NCI-H187 (cell line): ENCODE data around the gene MOB2.

Source experiments
- DNase-seq, 2 experiments: peaks; one replicate each; lab custom pipeline; 2025; lab: John Stamatoyannopoulos, UW

MOB2 gene

DNA sequence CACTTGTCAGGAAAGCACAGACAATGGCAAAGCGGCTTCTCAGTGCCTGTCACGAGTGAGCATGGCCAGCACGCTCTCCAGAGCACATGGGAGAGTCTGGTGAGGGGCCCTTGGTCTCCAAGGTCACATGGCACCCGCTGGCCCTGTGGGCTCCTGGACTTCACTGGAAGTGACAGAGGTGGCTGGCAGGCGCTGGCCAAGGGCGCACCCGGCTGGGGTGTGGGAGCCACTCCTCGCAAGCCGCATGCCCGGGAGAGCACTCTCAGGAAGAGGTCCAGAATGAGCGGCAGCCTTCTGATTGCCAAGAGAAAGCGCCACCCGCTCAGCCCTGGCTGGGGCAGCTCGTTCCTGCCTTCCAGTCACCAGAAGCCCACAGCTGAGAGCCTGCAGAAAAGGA, 17.1 kb upstream of the MOB2 start:
- no peak for DNase-seq

DNA sequence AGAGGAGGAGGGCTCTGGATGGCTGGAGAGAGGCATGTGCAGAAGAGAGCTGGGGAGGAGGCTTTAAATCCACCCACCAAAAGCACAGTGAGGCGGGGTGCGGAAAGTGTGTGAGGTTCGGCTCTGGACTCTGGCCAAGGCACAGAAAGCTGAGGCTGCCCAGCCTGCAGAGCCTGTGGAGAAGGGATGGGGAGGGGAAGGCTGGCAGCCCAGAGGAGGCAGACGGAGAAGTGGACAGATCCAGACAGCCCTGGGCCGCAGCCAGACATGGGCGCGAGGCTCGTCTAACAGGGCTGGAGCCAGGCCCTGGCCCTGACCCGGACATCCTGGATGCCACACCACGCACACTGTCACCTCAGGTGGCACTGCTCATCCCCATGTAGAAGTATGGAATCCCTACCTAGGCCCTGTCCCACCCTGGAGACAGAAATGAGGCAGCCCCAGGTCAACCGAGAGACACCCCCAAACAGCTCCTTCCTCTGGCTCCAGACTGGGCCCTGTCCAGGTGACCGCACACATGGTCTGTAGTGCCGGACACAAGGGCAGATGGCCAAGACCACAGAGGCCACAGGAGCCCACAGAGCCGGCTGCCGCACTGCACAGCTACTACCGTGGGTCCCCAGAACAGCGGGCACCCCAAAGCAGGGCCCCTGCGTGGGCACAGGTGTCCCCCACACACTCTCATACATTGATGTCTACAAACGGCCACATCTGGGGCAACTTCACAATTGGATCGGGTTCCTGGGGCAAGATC, 16.6 kb upstream of the MOB2 start:
- no peak for DNase-seq

DNA sequence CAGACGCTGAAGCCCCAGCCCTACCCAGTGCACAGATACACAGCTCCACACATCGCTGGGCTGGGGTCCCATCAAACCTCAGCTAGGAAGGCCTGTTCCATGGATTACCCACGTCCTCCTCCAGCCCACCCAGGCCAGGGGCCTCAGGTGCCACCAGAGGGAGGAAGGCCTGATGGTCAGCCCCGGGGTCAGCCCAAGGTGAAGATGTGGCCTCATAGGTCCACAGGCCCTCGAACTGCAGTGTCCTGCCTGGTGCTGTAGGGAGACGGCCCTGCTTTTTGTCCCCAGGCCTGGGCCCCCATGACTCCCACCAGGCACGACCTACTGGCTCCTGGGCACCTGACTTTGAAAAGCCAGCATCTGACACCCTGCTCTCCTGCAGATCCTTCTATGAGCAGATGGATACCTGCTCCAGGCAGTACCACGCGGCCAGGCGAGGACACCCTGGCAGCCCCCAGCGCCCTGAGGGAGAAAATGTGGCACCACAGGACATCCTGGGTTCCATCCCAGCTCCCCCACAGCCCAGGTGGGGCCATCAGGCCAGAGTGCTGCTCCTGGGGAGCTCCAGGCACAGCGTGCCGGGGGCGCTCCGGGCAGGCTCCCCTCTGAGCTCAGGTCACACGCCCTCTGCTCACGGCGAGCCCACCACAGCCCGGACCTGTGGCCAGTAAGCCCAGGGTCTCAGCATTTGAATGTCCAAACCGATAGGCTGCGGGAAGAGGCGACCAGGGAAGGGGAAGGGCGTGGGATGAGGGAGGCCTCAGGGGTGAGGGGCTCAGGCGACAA, 15.8 kb upstream of the MOB2 start:
- DNase-seq = no peak

DNA sequence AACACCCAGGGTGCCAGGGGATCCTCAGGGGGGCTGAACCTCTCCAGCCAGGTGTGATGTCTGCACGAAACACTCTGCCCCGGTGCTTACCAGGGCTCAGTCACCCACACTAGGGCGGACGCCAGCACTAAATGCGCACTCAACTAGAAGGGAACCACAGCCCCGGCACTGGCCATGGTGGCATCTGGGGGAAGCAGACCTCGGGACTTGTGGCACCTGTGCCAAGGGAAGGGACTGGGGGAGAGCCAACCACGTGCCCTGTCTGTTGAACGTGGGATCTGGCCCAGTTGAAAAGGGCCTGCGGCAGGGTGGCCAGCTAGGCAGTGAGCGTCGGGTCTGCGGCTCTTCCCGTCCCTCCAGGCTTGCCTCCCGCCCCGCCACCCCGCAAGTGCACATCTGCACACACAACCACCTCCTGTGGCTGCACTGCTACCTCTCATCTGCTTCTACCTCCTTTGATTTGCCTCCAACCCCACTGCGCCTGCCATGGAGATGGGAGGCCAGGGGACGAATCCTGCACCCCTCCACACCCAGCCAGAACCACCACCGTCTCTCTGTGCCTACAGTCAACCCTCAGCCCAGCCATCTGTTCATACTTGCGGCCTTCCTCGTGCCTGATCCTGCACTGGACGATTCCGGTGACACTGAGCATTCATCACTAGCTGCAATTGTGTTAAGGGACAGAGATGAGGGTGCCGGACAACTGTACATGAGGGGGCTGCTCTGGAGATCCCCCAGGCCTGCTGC, 15.0 kb upstream of the MOB2 start:
- no peak for DNase-seq

DNA sequence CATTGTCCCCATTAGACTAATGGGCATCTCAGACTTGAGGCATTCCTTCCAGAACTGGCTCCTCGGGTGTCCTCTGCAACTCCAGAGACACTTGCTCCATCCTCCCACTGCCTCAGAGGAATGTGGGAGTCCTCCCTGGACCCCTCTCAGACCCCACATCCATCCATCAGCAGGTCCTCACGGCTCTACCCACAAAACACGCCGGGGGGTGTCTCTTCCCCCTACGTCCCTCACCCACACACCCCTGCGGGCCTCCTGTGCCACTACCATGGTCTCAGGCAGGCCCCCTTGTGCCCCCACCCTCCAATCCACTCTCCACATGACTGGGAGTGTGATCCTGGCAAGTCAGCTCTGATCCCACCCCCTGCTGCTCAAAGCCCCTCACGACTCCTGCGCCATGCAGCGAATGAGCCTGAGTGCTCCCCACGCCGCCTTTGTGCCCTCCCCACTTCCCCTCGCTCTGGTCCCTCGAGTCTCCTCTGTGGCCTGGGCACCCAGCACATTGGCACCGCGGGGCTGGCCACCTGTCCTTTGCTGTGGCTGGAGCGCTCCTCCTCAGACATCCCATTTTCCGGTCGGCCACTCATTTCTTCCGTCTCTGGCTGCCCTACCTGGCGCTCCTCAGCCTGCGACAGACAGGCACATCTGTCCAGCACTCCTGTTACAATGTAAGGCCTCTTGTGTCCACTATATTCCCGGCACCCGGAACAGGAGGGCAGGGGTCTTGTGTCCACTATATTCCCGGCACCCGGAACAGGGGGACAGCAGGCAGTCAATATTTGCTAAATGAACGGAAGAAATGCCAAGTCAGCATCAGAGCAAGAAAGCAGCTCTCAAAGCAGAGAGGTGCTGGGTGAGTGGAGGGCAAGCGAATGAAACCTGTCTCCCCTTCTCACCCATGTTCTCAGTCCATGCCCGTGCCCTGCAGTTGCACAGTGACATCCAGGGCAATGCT, 14.2 kb upstream of the MOB2 start:
- no peak for DNase-seq

DNA sequence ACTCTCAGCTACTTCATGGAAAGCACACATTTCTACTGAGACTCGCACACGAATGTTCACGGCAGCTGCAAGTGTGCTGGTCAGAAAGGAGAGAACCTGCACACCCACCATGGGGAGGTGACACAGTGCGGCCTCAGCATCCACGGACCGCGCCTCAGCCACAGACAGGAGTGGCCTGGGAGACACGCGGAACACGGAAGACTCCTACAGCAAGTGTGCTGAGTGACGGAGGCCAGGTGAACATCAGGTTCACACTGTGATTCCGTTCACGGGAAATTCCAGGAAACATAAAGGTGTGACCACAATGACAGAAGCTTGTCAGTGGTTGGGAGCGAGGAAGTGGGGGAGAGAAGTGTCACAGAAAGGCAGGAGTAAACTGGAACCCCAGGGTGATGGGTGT, 13.3 kb upstream of the MOB2 start:
- no peak for DNase-seq

DNA sequence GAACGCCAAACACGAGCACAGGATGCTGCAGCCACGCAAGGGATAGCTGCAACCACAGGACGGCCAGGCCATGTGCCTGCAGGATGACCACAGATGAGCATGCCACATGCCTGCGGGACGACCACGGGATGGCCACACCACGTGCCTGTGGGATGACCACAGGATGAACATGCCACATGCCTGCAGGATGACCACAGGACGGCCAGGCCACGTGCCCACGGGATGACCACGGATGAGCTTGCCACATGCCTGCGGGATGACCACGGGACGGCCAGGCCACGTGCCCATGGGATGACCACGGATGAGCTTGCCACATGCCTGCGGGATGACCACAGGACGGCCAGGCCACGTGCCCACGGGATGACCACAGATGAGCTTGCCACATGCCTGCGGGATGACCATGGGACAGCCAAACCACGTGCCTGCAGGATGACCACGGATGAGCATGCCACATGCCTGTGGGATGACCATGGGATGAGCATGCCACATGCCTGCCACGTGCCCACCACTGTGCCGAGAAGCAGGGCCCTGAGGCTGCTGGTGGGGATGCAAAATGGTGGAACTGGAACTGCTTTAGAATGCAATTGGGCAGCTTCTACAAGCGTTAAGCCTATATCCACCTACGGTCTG, 12.8 kb upstream of the MOB2 start:
- DNase-seq = no peak

DNA sequence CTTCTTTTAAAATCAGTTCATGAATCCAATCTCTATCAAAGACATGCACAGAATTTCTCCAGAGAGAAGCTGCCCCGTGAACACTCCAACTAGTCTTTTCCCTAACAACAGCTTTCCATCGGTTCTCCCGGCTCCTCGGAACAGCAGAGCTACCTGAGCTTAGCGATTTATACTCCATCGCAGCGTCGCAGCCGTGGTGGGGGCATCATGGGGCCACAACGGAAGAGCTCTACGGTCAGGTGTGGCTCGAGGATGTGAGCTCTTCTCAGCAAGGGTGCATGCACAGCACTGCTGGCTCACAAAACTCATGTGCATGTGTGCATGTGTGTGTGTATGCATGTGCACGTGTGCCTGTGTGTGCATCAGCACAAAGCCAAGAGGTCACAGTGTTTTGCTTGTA, 11.7 kb upstream of the MOB2 start:
- DNase-seq = no peak

DNA sequence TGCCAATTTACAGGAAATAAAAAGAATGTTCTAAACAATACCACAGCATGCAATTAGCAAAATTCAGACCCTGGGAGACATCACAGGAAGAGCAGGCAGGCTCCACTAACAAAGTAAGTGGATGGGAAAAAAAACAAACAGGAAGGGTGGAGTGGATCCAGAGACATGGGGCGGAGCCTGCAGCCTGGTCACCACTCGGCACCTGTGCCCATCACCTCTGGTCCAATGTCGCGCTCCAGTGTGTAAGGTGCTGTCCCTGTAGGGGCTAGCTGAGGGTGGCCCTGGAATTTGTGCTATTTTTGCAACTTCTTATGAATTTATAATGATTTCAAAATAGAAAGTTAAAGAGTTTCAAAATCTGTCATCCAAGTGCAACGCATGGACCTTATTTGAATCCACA, 11.0 kb upstream of the MOB2 start:
- DNase-seq = no peak

DNA sequence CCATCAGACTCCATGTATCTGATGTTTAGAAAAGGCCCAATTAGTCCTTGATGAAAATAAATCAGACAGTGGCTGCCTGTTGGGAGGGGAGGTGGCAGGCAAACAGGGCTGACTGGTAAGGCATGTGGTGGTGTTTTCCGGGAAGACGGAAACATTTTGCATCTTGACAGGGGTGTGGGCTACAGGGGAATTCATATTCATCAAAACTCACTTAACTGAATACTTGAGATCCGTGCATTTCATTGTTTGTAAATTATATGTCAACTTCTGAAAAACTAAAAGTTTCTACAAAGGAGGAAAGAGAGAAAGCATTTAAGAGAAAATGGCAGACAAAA, 10.1 kb upstream of the MOB2 start:
- no peak for DNase-seq

DNA sequence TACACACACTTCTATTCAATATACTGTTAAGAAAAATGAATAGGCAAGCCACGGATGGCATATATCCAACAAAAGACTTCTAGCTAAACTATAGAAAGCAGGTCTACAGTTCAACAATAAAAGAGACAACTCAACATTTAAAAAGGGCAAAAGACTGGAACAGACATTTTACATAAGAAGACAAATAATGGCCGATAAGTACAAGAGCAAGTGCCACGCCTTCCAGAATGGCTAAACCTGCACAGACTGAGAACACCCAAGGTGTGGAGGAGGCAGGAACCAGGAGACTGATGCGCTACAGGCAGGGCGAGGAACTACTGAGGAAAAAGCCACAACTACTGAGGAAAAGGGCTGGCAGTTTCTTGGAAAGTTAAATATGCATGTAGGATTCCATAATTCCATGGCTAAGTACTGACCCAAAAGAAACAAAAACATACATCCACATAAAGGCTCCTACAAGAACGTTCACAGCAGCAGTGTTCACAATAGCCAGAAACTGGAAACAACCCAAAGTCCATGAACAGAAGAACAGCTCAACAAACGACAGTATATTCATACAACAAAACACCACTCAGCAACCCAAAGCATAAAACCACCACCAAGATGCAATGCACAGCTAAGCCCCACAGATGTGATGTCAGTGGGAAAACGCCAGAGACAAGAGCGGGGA, 9.6 kb upstream of the MOB2 start:
- DNase-seq = no peak

DNA sequence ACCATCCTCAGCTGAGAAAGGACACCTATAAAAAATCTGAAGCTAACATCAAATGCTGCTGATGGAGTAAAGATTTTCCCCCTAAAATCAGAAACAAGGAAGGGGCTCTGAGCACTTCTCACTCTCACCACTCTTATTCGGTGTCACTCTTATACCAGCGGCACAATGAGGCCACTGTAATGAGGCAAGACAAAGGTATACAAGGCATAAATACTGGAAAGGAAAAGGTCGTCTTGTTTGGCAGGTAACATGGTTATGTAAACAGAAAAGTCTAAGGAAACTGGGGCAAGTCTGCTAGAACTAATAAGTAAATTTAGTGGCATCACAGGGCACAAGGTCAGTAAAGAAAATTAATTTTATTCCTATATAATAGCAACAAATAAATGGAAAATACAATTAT, 8.1 kb upstream of the MOB2 start:
- no peak for DNase-seq

DNA sequence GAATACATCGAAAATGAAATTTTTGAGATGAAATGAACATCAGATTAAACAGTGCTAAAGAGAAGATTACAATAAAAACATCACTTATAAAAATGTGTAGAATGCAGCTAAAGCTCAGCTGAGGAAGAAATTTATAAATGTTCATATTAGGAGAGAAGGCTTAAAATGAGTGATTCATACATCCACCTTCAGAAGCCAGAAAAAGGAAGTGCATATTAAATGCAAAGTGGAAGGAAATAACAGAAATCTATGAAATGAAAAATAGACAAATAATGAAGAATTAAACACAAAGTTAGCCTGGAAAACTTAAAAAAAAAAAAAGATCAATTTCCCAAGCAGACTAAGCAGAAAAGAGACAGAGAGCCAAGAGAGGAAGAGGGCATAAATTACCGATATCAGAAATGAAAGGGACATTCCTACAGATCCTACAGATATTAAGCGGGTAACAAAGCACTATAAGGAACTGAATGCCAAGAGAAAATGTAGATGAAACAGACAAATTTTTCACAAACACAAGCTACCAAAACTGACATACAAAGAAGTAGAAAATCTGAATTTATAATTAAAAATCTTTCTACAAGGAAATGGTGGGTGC, 7.2 kb upstream of the MOB2 start:
- no peak for DNase-seq

DNA sequence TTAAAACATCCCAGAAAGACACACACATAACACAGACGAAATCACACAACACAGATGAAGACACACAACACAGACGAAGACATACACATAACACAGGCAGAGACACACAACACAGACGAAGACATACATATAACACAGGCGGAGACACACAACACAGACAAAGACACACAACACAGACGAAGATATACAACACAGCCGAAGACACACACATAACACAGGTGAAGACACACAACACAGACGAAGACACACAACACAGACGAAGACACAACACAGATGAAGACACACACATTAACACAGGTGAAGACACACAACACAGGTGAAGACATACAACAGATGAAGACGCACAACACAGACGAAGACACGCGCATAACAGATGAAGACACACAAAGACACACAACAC, 4.8 kb upstream of the MOB2 start:
- DNase-seq = no peak

DNA sequence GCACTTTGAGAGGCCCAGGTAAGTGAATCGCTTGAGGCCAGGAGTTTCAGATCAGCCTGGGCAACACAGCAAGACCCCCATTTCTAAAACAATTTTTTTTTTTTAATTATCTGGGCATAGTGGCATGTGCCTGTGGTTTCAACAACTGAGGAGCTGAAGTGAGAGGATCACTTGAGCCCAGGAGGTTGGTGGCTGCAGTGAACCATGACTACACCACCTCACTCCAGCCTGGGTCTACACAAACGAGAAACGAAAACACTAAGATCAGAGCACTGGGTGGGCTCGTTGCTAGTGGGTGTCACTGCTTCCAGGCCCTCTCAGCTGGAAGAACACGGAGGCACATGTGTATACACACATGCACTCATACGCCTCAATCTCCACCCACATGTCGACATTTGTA, 4.1 kb upstream of the MOB2 start:
- DNase-seq = no peak

DNA sequence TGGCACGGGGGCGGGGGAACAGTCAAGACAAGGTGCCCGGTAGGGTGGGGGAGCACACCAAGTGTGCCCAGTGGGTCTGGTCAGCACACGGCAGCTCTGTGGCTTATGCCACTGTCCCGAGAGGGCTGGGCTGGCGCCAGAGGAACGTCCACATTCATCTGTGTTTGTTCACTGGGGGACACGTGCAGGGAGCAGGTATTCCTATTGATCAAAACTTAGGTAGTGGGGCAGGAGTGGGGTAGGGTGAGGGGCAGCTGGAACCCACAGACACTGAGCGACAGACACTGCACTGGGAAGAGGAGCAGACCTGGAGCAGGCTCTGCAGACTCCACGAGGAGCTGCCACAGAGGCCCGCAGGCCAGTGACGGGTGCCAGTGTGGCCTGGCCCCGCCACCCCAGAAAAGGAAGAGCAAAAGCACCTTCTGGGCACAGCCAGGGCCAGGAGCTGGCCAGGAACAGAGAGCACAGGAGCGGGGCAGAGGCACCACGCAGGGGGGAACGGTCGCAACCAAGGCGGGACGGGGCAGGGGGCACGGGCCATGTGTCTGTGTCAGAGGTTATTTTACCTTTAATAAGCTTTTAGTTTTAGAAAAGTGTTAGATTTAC, 2.1 kb upstream of the MOB2 start:
- no peak for DNase-seq

DNA sequence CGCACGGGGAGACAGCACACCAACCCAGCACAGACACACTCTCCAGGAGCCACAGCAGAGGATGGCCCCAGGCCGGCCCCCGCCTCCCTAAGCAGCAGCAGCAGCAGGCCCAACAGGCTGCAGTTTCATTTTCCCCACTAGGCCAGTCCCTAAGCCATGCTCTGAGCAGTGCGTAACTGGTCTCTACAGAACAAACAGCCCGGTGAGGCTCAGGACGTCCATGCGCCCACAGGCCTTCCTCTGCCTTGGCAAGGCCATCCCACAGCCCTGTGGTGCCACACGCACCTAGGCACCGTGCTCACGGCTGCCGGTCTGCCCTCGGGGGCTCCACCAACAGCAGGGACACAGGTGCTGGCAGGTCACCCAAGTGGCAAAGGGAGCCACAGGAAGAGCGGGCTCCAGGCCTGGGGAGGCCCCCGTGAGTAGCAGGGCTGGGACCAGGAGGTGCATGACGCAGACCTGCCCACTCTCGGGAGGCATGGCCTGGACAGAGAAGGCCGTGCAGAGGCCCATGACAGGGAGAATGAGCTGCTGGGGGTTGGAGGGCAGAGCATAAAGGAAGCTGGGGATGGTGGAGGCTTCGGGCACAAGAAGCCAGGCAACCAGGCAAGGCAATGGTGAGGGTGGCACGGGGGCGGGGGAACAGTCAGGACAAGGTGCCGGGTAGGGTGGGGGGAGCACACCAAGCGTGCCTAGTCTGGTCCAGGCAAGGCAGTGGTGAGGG, 1.4 kb upstream of the MOB2 start:
- DNase-seq = no peak

DNA sequence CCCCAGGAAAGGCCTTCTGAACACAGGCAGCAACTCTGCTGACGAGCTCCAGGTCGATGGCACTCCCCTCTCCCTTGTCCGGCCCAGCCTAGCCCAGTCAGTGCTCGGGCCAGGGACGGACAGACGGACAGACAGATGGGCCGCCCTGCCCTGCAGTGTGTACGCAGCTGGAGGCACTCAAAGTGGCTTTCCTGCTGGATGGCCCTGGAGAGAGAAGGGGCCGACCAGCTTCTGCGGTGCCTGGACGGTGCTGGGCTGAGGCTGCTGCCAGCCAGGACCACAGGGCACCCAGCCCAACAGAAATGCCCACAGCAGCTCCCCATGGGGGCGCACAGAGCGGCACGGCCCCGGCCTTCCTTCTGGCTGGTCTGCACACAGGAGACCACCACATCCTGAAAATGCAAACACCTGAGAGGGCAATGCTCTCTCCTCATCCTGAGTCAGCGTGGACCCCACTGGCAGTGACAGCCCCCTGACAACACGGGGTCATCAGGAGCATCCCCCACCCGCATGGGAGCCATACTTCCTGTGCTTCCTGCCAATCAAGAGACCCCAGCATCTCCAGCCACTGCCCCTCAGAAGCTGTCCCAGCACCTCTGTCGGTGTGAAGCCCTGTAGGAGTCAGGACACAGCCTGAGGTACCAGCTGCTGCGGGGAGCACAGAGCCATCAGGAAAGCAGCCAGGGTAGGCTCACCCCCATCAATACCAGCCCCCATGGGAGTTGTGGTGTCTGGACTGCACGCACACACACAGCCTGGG, 692 bp upstream of the MOB2 start:
- no peak for DNase-seq

DNA sequence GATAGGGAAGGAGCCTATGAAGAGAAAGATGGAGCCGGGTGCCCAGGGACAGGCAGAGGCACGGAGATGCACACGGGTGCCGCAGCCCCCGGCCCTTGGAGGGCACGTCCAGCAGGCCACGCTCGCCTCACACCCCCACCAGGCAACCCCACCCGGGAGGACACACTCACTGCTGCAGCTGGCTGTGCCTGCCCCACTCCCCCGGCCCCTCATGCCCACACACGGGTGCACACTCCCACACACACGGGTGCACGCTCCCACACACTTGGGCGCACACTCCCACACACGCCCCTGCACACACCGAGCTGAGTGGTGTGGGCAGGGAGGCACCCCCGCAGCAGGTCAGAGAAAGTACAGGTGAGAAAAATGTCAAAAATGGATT, 1.1 kb downstream of the MOB2 start:
- no peak for DNase-seq
